Cerebellar cortex (tissue), 1 donor: Measurements from ENCODE around the gene DHX32.

Experiments
- DNase-seq: peaks from one replicate; pipeline ENCODE4 v3.0.0-alpha.2; 2015; ENCODE audit warnings: low spot score

Gene DHX32

GRCh38 chr10:125848371-125848770 is 32.7 kb downstream of the DHX32 start:
- DNase-seq = no peak

GRCh38 chr10:125846894-125847293 is 34.2 kb downstream of the DHX32 start:
- DNase-seq = no peak

GRCh38 chr10:125845617-125846016 is 35.5 kb downstream of the DHX32 start:
- no peak for DNase-seq

DNA sequence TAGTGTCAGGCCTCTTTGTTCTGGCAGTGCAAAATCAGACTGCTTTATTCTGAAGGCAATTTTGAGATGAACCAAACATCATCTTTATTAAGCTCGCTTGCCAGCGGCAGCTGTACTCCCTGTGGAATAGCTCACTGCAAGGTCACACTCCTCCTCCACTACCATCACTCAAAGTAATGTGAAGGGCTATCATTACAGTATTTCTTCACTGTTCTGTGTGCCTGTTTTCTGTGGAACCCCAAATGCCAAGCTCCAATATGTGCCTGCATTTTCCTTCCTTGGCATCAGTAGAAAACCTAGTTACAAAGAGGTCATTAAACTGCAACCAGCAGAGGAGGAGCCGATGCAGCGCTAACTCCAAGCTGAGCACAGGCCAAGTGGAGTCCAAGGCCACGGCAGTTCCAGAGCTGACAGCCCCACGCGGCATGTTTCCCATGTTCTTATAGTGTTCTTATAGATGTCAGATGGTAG is 36.3 kb downstream of the DHX32 start:
- DNase-seq = no peak

GRCh38 chr10:125843603-125844329 is 37.3 kb downstream of the DHX32 start:
- DNase-seq = no peak

DNA sequence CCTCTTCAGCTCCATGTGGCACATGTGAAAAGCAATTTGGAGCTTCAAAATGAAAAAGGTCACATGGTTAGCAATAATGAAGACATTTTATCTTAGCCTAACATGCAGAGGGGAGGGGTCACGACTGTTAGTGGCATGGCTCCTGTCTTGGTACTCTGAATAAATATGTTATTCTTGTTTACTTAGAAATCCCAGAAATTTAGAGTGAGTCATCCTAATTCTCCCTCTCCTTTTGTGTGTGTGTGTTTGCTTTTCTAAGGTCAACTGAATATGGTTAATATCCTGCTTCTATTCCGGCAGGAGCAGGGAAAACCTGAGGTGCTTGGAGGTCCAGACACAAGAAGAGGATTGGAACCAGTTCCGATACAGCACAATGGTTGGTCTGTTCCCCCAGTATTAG is 40.1 kb downstream of the DHX32 start:
- DNase-seq = no peak

- no peak for DNase-seq
These were observed 40.7 kb downstream of the DHX32 start for GRCh38 chr10:125840406-125840805.

GRCh38 chr10:125838802-125839575 is 42.1 kb downstream of the DHX32 start:
- no peak for DNase-seq

- DNase-seq = no peak
These were observed 44.3 kb downstream of the DHX32 start for GRCh38 chr10:125836746-125837145.

DNA sequence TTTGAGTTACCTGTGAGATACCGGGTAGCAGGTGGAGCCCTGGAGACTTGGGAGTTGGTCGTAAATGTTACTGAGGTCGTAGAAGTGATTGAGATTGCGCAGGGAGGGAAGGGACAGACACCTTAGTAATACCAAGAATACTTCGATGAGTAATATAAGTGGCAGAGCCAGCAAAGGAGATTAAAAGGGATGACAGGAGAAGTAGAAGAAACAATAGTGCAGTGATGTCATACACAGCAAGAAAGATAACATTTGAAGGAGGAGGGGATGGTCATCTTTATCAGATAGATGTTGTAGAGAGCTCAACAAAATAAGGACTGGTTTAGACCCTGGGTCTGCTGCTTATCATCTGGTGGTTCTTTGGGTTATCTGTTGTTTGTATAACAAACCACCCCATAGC is 52.8 kb downstream of the DHX32 start:
- DNase-seq = no peak

DNA sequence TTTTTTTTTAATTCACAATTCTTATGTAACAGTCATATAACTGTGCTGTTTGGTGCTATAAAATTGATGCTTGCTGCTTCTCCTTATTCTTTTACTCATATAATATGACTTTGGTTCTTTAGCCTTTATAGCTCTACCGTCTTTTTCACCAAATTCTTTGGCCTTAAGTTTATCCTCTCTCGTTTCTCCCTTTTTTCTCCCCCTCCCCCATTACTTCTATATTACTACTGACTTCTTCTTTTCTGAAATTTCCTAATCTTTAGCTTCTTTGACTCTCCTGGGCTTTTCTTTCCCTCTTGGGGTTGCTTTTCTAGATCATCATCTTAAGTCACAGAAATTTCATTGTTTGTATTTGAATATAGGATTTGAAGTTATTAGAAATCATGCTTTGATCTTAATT is 54.0 kb downstream of the DHX32 start:
- DNase-seq = no peak

DNA sequence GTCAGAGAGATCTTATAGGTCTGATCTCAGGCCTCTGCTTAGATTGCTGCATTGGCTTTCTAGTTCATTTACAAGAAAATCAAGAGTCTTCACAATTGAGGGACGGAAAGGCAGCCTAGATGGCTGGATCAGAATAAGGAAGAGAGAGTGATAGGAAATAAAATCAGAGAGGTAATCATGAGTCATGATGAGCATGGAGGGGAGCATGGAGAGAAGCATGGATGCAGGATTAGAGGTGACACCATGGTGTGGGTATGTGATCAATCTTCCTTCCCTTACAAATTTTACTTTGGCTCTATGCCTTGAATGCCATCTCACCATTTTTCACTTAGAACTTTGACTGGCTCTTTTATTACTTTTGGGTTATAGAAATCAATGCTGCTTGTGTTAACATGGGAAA is 56.4 kb downstream of the DHX32 start:
- DNase-seq = no peak

DNA sequence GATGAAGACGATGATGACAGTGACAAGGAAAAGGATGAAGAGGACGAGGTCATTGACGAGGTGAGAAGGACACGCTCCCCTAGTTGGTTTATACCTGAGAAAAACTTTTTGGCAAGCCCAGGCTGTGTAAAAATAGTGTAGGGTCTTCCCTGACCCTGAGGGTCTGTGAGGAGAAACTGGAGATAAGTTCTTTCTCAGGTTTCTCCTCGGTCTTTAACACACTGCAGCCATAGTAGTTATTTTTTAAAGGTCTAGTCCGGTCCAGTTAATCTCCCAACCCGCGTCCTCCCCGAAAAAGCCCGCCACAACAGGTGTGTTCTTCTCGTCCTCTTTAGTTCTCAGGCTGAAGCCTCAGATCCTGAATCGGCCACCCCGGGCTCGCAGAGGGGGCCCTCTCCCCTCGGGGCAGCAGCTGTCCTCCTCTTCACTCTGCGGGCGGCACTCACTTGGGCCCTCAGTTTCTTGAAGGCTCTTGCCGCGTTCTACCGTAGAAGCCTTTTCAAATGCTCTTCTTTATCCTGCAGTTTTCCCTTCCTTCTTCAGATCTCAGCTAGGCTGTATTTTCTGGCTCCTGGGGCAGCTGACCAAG is 57.3 kb downstream of the DHX32 start:
- DNase-seq = no peak

GRCh38 chr10:125822878-125823662 is 58.0 kb downstream of the DHX32 start, which contains the start of the genes BCCIP and UROS:
Gene BCCIP (plus strand): TSS chr10:125823546. CDS start chr10:125823558, 12 bp downstream.
Gene UROS (minus strand): TSS chr10:125823258. CDS start chr10:125816499, 6,759 bp downstream.
- DNase-seq = peak; percentile 90

DNA sequence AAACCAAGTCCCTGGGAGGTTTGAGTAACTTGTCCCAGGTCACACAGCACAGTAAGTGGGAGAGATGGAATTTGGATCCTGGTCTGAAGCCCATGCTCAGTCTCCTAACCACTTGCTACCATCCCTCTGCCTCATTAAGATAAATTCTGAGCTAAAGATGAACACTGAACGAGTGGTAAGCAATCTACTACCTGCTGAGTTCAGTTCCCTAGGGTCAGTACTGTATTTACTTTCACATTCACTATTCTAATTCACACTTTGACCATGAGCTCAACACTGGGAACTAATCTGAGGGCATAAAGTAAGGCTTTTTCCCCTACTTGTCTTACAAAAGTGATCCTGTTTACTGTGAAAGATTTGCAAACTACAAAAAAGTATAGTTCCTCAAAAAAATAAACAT is 60.4 kb downstream of the DHX32 start:
- DNase-seq = no peak

DNA sequence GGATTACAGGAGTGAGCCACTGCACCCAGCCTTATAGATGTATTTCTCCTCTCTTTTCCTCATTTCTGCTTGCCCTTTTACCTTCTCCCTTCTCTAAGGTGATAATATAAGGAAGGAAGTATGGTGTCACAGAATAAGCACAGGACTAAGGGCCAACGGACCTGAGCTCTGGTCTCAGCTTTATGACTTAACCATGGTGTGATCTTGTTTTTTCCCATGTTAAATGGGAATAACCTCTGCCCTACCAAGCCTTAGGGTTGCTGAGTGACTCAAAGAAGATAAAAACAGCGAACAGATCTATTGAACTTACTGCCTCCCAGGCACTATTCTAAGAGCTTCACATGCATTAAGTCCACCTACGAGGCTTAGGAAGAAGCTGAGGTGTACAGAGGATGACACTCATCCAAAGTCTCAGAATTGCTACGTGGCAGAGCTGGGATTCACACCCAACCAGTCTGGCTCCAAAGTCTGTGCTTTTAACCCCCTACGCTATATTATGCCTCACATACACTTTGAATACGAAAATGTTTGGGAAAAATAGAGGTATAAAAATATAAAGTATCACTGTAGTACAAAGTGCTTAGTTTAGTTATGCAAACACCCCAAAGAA is 63.6 kb downstream of the DHX32 start:
- DNase-seq = no peak

- DNase-seq = no peak
These were observed 64.5 kb downstream of the DHX32 start for GRCh38 chr10:125816548-125816947.

- DNase-seq = no peak
These were observed 65.3 kb downstream of the DHX32 start for GRCh38 chr10:125815764-125816163.

DNA sequence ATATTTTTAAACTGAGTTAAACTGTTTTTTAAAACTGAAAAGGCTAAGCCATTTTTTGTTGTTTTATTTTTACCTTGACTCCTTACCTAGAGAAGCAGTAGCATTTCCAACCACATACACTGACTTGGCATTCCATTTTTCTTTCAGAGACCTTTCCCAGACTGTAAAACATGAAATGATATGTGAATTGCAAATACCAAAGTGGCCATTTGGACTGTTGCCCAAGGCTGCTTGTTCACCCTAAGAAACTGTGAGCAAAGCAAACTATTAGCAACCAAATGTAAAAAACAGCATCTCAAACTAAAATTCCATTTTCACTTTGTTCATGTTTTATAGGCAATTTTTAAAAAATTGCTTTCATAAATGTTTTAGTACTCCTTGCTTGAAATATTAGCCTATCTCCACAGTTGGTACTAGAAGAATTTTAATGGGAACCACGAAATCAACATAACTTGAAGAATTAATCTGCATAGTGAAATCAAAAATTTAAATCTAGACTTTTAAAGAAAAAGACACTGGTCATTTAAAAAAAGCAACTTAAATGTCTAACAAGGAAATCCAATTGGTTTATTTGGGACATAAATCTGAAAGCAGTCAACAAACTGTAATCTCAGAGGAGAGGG is 68.9 kb downstream of the DHX32 start:
- DNase-seq = no peak

- DNase-seq = no peak
These were observed 69.8 kb downstream of the DHX32 start for GRCh38 chr10:125811251-125811650.

DNA sequence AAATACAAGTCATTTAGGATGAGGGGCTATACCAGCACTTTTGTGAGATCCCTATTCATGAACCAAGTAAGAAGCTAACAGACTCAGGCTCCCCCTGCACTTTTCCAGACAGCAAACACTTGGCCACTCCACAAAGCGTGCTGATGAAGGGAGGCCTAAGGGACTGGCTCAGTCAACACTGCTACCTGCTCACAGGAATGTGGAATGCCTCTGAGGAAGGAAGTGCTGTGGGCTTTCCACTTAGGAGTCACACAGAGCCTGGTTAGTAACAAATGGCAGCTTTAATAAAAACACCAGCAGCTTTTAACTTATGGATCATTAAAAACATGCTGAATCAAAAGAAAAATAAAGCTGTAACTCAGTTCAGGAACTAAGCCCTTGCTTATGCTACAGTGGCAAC is 73.0 kb downstream of the DHX32 start:
- no peak for DNase-seq
